Parathyroid adenoma (tissue), 2 donors: ENCODE results near the gene ARTN.

Experiments
- H2AFZ ChIP-seq: fragments of 300-600 bp; sonication (generic); one replicate; pipeline ENCODE4 v1.7.0; 2017; ENCODE audit warnings: antibody characterized with exemption, mild to moderate bottlenecking
- H3K27ac ChIP-seq: fragments of 300-600 bp; sonication (generic); one replicate; pipeline ENCODE4 v1.7.0; 2017
- H3K27me3 ChIP-seq: fragments of 300-600 bp; sonication (generic); one replicate; pipeline ENCODE4 v1.7.0; 2017; ENCODE audit warnings: low read length; ENCODE audit not compliant: control insufficient read depth, insufficient read depth
- H3K36me3 ChIP-seq: fragments of 300-600 bp; sonication (generic); one replicate; pipeline ENCODE4 v1.7.0; 2017; ENCODE audit warnings: low read length; ENCODE audit not compliant: control insufficient read depth, insufficient read depth
- H3K4me1 ChIP-seq: fragments of 300-600 bp; sonication (generic); one replicate; pipeline ENCODE4 v1.7.0; 2017; ENCODE audit warnings: control low read depth
- H3K4me2 ChIP-seq: fragments of 300-600 bp; sonication (generic); one replicate; pipeline ENCODE4 v1.7.0; 2017; ENCODE audit warnings: low read length
- H3K4me3 ChIP-seq: fragments of 300-600 bp; sonication (generic); one replicate; pipeline ENCODE4 v1.7.0; 2017; ENCODE audit warnings: low read depth, low read length
- H3K79me2 ChIP-seq: fragments of 300-600 bp; sonication (generic); one replicate; pipeline ENCODE4 v1.7.0; 2017; ENCODE audit warnings: control low read depth
- H3K9ac ChIP-seq: fragments of 300-600 bp; sonication (generic); one replicate; pipeline ENCODE4 v1.7.0; 2017; ENCODE audit warnings: mild to moderate bottlenecking
- H3K9me3 ChIP-seq: fragments of 300-600 bp; sonication (generic); one replicate; pipeline ENCODE4 v1.7.0; 2017; ENCODE audit warnings: low read length; ENCODE audit not compliant: control insufficient read depth
- CTCF ChIP-seq: fragments of 300-600 bp; sonication (generic); IDR thresholded peaks from one replicate; pipeline ENCODE4 v1.7.0; 2017; ENCODE audit warnings: antibody characterized with exemption, mild to moderate bottlenecking
- donor health status: primary hyperparathyroidism.

The ARTN gene

GRCh38 chr1:43984855-43985254 lies 51.3 kb downstream of the ARTN start:
- TF ChIP-seq CTCF = no peak
- no peak overlapping the region for H3K27ac ChIP-seq
- H3K9me3 ChIP-seq = no peaks in the 10 kb centered on the region
- no peak overlapping the region for H3K9ac ChIP-seq
- H3K79me2 ChIP-seq = no peaks in the 10 kb centered on the region
- no peaks in the 10 kb centered on the region for H3K36me3 ChIP-seq
- H3K4me1 ChIP-seq = no peaks in the 10 kb centered on the region
- no peak overlapping the region for H3K4me3 ChIP-seq
- no peaks in the 10 kb centered on the region for H3K27me3 ChIP-seq
- H2AFZ ChIP-seq = no peak overlapping the region
- no peak overlapping the region for H3K4me2 ChIP-seq

- no peaks in the 10 kb centered on the region for H3K9me3 ChIP-seq
- no peaks in the 10 kb centered on the region for H3K27me3 ChIP-seq
- H3K27ac ChIP-seq = no peak overlapping the region
- H3K79me2 ChIP-seq = no peaks in the 10 kb centered on the region
- no peak overlapping the region for H3K9ac ChIP-seq
- H3K4me2 ChIP-seq = no peak overlapping the region
- H3K4me1 ChIP-seq = peaks cover 2% of the 10 kb centered on the region
- H3K36me3 ChIP-seq = no peaks in the 10 kb centered on the region
- TF ChIP-seq CTCF = no peak
- H3K4me3 ChIP-seq = no peak overlapping the region
- no peak overlapping the region for H2AFZ ChIP-seq
Observed at GRCh38 chr1:43985984-43986595, 52.5 kb downstream of the ARTN start.

- H3K36me3 ChIP-seq = no peaks in the 10 kb centered on the region
- peaks cover 2% of the 10 kb centered on the region for H3K4me1 ChIP-seq
- TF ChIP-seq CTCF = no peak
- no peaks in the 10 kb centered on the region for H3K9me3 ChIP-seq
- no peak overlapping the region for H3K9ac ChIP-seq
- no peak overlapping the region for H3K27ac ChIP-seq
- H2AFZ ChIP-seq = no peak overlapping the region
- H3K79me2 ChIP-seq = no peaks in the 10 kb centered on the region
- no peak overlapping the region for H3K4me2 ChIP-seq
- H3K4me3 ChIP-seq = no peak overlapping the region
- no peaks in the 10 kb centered on the region for H3K27me3 ChIP-seq
Observed at GRCh38 chr1:43986712-43987111, 53.1 kb downstream of the ARTN start.
